LNCaP clone FGC (cell line): ENCODE measurements around the gene FHIT.
A peak's percentile ranks its signal among the peaks of the same experiment; 100 is the strongest.

Experiments used
- DNase-seq: peaks from one replicate; pipeline ENCODE4 v3.0.0-alpha.2; 2011; ENCODE audit warnings: low read depth
- H3K4me3 ChIP-seq: 2 replicates; pipeline ENCODE4 v1.5.1; 2011; ENCODE audit warnings: mild to moderate bottlenecking, low read depth, low read length, control low read depth
- CTCF ChIP-seq: IDR thresholded peaks from 2 replicates; pipeline ENCODE4 v1.5.1; 2012; ENCODE audit warnings: mild to moderate bottlenecking; ENCODE audit not compliant: control insufficient read depth, insufficient read depth; ENCODE audit errors: extremely low read depth

Gene FHIT

GRCh38 chr3:60758831-60759230 lies 492.4 kb downstream of the FHIT start:
- DNase-seq, result no peak
- no peak overlapping the region for H3K4me3 ChIP-seq
- no peak for TF ChIP-seq CTCF

GRCh38 chr3:60758171-60758570 lies 493.1 kb downstream of the FHIT start:
- no peak for TF ChIP-seq CTCF
- no peak overlapping the region for H3K4me3 ChIP-seq
- DNase-seq, result no peak

- no peak for DNase-seq
- no peak for TF ChIP-seq CTCF
- H3K4me3 ChIP-seq, result no peak overlapping the region
Observed at GRCh38 chr3:60757724-60758123, 493.5 kb downstream of the FHIT start.

GRCh38 chr3:60756241-60757030 lies 494.8 kb downstream of the FHIT start:
- no peak overlapping the region for H3K4me3 ChIP-seq
- DNase-seq, result no peak
- no peak for TF ChIP-seq CTCF

- H3K4me3 ChIP-seq, result no peak overlapping the region
- no peak for DNase-seq
- TF ChIP-seq CTCF, result peak; percentile 39
Observed at GRCh38 chr3:60755094-60755493, 496.2 kb downstream of the FHIT start.

- no peak for DNase-seq
- no peak for TF ChIP-seq CTCF
- H3K4me3 ChIP-seq, result no peak overlapping the region
Observed at GRCh38 chr3:60754617-60755016, 496.6 kb downstream of the FHIT start.

DNA sequence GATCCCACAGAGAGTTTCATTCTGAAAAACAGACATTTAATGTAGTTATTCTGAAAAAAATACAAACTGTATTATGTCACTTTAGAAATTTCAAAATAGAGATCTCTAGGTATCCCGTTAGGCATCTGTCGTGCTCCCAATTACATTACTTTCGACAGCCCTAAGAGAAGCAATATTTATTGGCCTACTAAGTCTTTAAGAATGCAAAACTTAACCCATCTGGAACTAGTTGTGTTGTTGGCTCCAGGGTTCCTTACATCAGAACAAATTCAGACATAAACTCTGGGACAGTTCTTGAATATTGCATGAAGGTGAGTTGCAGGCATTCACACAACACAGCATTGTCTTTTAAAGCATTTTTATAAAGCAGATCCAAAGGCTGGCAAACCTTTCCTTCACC lies 498.4 kb downstream of the FHIT start:
- H3K4me3 ChIP-seq, result no peak overlapping the region
- TF ChIP-seq CTCF, result no peak
- DNase-seq, result no peak
